RWPE2 (cell line): Measurements from ENCODE around the gene CSE1L.
"Not testable (repeated sequence)": the region's sequence is repeated elsewhere in the genome, so short reads cannot be mapped to it uniquely, and the experiment has no call there.

ENCODE experiments used
- ATAC-seq: fragments of 200-7000 bp; cut with Tn5 transposase; 3 replicates; pipeline ENCODE4 v1.9.1; 2021; ENCODE audit warnings: low read depth
- DNase-seq: peaks from one replicate; pipeline ENCODE4 v3.0.0-alpha.2; 2020; ENCODE audit warnings: low spot score
- H3K27ac ChIP-seq: fragments of 450-650 bp; 2 replicates; pipeline ENCODE4 v1.5.1; 2017; ENCODE audit warnings: mild to moderate bottlenecking; ENCODE audit not compliant: poor library complexity, severe bottlenecking
- H3K27me3 ChIP-seq: fragments of 250-450 bp; sonication (Bioruptor Pico); 2 replicates; pipeline ENCODE4 v1.5.1; 2021; ENCODE audit warnings: mild to moderate bottlenecking, moderate library complexity; ENCODE audit not compliant: insufficient read depth, poor library complexity, severe bottlenecking
- H3K36me3 ChIP-seq: fragments of 250-450 bp; sonication (Bioruptor Pico); 2 replicates; pipeline ENCODE4 v1.5.1; 2020; ENCODE audit warnings: low read depth, mild to moderate bottlenecking, moderate library complexity
- H3K4me1 ChIP-seq: fragments of 250-450 bp; sonication (Bioruptor Pico); 2 replicates; pipeline ENCODE4 v1.5.1; 2021; ENCODE audit warnings: mild to moderate bottlenecking, moderate library complexity; ENCODE audit not compliant: insufficient read depth, poor library complexity, severe bottlenecking
- H3K4me3 ChIP-seq: fragments of 250-450 bp; sonication (Bioruptor Pico); 2 replicates; pipeline ENCODE4 v1.5.1; 2021; ENCODE audit warnings: mild to moderate bottlenecking, moderate library complexity; ENCODE audit not compliant: severe bottlenecking
- H3K9me3 ChIP-seq: fragments of 250-450 bp; sonication (Bioruptor Pico); 2 replicates; pipeline ENCODE4 v1.5.1; 2021; ENCODE audit warnings: mild to moderate bottlenecking, moderate library complexity; ENCODE audit not compliant: severe bottlenecking
- TF ChIP-seq, protein P1 (sequence below): fragments of 450-650 bp; IDR thresholded peaks from one replicate; pipeline ENCODE4 v1.5.1; 2017; ENCODE audit warnings: mild to moderate bottlenecking, moderate library complexity; ENCODE audit not compliant: poor library complexity, severe bottlenecking

The CSE1L gene

DNA sequence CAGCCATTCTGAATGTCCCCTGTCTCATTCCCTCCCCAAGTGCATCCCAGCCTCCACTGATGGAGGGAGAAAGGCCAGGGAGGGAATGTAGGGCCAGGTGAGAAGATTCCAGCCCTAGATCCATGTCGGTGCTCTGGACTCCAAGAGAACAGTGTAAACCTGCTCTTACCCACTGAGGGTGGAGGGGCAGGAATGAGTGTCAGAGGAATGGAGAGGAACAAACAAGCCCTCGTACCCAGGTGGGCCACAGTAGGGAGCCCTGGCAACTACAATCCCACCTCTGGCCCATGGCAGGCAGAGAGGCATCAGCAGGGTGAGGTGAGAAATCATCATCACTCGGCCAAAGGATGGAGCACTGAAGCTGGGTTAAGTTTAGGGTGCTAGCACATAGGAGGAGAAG, 87.5 kb downstream of the CSE1L start:
- TF ChIP-seq, protein P1, sequence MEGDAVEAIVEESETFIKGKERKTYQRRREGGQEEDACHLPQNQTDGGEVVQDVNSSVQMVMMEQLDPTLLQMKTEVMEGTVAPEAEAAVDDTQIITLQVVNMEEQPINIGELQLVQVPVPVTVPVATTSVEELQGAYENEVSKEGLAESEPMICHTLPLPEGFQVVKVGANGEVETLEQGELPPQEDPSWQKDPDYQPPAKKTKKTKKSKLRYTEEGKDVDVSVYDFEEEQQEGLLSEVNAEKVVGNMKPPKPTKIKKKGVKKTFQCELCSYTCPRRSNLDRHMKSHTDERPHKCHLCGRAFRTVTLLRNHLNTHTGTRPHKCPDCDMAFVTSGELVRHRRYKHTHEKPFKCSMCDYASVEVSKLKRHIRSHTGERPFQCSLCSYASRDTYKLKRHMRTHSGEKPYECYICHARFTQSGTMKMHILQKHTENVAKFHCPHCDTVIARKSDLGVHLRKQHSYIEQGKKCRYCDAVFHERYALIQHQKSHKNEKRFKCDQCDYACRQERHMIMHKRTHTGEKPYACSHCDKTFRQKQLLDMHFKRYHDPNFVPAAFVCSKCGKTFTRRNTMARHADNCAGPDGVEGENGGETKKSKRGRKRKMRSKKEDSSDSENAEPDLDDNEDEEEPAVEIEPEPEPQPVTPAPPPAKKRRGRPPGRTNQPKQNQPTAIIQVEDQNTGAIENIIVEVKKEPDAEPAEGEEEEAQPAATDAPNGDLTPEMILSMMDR = no peak
- ATAC-seq (peak; percentile 33), DNase-seq (no peak)
- Histone ChIP-seq H3K4me1 (no peaks in the 10 kb centered on the region), H3K27me3 (no peaks in the 10 kb centered on the region), H3K9me3 (no peaks in the 10 kb centered on the region), H3K4me3 (no peak overlapping the region), H3K27ac (no peak overlapping the region), H3K36me3 (peaks cover 61% of the 10 kb centered on the region)

DNA sequence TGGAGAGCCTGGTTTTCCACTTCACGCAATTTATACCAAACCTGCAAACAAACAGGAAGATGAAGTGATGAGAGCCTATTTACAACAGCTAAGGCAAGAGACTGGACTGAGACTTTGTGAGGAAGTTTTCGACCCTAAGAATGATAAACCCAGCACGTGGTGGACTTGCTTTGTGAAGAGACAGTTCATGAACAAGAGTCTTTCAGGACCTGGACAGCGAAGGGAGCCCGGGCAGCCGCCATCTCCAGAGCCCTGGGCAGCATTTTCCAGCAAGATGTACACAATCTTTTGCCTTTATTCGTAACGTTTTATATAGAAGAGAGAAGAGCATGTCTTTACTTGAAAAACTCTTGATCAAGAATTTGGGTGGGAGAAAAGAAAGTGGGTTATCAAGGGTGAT, 88.7 kb downstream of the CSE1L start:
- not testable (repeated sequence) for ATAC-seq, H3K27ac ChIP-seq, H3K9me3 ChIP-seq, DNase-seq, H3K4me1 ChIP-seq, H3K4me3 ChIP-seq, H3K27me3 ChIP-seq
- H3K36me3 ChIP-seq = peaks cover 66% of the 10 kb centered on the region

DNA sequence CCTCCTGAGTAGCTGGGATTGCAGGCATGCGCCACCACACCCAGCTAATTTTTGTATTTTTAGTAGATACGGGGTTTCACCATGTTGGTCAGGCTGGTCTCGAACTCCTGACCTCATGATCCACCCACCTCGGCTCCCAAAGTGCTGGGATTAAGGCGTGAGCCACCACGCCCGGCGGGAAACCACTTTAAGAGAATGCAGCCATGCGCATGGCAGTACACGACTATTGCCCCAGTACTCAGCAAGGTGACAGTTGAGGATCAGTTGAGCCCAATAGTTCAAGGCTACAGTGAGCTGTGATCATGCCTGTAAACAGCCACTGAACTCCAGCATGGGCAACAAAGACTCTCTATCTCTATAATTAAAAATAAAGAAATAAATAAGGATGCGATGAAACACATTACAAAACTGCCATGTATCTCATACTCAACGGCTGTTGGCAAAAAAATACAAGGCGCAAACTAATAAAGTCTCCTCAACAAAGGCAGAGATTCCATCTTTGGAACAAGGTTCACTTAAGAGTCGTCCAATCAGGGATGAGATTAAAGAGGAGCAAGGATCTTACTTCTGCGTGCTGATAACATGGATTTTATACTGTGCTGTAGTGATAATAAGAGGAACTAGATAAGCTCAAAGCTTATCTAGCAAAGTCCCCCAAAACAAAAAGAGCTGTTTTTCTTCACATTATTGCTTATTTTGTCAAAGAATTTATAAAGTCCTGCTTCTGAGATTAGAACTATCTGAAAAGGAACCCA, 90.9 kb downstream of the CSE1L start:
- TF ChIP-seq, protein P1 = no peak
- H3K4me3 ChIP-seq = no peak overlapping the region
- H3K27me3 ChIP-seq = no peaks in the 10 kb centered on the region
- no peaks in the 10 kb centered on the region for H3K9me3 ChIP-seq
- ATAC-seq (no peak), DNase-seq (no peak)
- no peaks in the 10 kb centered on the region for H3K4me1 ChIP-seq
- H3K36me3 ChIP-seq = peaks cover 57% of the 10 kb centered on the region
- no peak overlapping the region for H3K27ac ChIP-seq

DNA sequence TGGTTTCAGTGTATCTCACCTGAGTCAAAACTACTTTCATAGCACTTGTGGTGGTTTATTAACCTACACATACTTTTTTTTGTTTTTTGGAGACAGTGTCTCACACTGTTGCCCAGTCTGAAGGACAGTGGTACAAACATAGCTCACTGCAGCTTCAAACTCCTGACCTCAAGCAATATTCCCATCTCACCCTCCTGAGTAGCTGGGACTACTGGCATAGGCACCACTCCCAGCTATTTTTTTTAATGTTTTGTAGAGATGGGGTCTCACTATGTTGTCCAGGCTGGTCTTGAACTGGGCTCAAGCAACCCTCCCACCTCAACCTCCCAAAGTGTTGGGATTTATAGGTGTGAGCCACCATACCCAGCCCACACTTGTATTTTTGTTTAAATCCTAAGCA, 92.3 kb downstream of the CSE1L start:
- no peak for ATAC-seq
- H3K27me3 ChIP-seq = no peaks in the 10 kb centered on the region
- H3K9me3 ChIP-seq = no peaks in the 10 kb centered on the region
- TF ChIP-seq, protein P1 = no peak
- DNase-seq = no peak
- no peak overlapping the region for H3K4me3 ChIP-seq
- H3K27ac ChIP-seq = no peak overlapping the region
- H3K4me1 ChIP-seq = no peaks in the 10 kb centered on the region
- H3K36me3 ChIP-seq = peaks cover 46% of the 10 kb centered on the region

DNA sequence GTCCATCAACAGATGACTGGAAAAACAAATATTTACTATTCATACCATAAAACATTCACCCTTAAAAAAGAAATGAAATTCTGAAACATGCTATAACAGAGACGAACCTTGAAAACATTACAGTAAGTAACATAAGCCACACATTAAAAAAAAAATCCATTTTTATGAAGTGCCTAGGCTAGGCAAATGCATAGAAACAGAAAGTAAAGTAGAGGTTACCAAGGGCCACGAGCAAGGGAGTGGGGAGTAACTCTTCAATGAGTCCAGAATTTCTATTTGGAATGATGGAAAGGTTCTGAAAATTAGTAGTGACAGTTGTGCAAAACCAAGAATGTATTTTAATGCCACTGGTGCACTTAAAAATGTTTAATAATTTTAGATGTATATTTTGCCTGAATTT, 94.3 kb downstream of the CSE1L start:
- Histone ChIP-seq H3K4me3 (no peak overlapping the region), H3K9me3 (no peaks in the 10 kb centered on the region), H3K36me3 (peaks cover 45% of the 10 kb centered on the region), H3K27me3 (no peaks in the 10 kb centered on the region), H3K27ac (no peak overlapping the region), H3K4me1 (no peaks in the 10 kb centered on the region)
- DNase-seq = no peak
- no peak for ATAC-seq
- TF ChIP-seq, protein P1 = no peak
